GM12874 (cell line): ENCODE data around the gene ALKBH4.
A peak's percentile ranks its signal among the peaks of the same experiment; 100 is the strongest.

Experiments used
- CTCF ChIP-seq: IDR thresholded peaks from 2 replicates; pipeline ENCODE4 v1.5.1; 2011; ENCODE audit warnings: low read depth, mild to moderate bottlenecking, control low read depth, low read length, moderate library complexity; ENCODE audit not compliant: insufficient read depth

ALKBH4 gene

GRCh38 chr7:102412548-102412947, 52.1 kb downstream of the ALKBH4 start:
- peak; percentile 75 for TF ChIP-seq CTCF

- TF ChIP-seq CTCF: no peak
These were observed 53.7 kb downstream of the ALKBH4 start for GRCh38 chr7:102410918-102411317.

- TF ChIP-seq CTCF: no peak
These were observed 54.5 kb downstream of the ALKBH4 start for GRCh38 chr7:102410123-102410522.

GRCh38 chr7:102409340-102409739, 55.3 kb downstream of the ALKBH4 start:
- TF ChIP-seq CTCF: no peak

- TF ChIP-seq CTCF: no peak
These were observed 56.8 kb downstream of the ALKBH4 start for GRCh38 chr7:102407910-102408309.
